HL-60 (cell line): Measurements from ENCODE around the gene FSIP1.

Experiments
- DNase-seq, 2 experiments: peaks; one replicate each; pipeline ENCODE4 v3.0.0-alpha.2; 2010 to 2020; ENCODE audit warnings: low read depth in 1 of 2, low spot score in 1 of 2
- H3K27ac ChIP-seq: fragments of 250-450 bp; sonication (Bioruptor Pico); replicated peaks from 2 replicates; pipeline ENCODE4 v1.5.1; 2020; ENCODE audit warnings: mild to moderate bottlenecking, moderate library complexity
- H3K27me3 ChIP-seq: fragments of 250-450 bp; sonication (Bioruptor Pico); 2 replicates; pipeline ENCODE4 v1.5.1; 2021; ENCODE audit warnings: mild to moderate bottlenecking, moderate library complexity; ENCODE audit not compliant: insufficient read depth, poor library complexity, severe bottlenecking
- H3K4me3 ChIP-seq: replicated peaks from 2 replicates; pipeline ENCODE4 v1.5.1; 2011; ENCODE audit warnings: mild to moderate bottlenecking, control low read depth, low read length; ENCODE audit not compliant: insufficient read depth
- GABPA ChIP-seq: IDR thresholded peaks from 2 replicates; pipeline ENCODE4 v1.6.1; 2012; ENCODE audit warnings: low read depth
- POLR2AphosphoS5 ChIP-seq: IDR thresholded peaks from 2 replicates; pipeline ENCODE4 v1.6.1; 2012; ENCODE audit warnings: low read depth
- SPI1 ChIP-seq: IDR thresholded peaks from 2 replicates; pipeline ENCODE4 v1.6.1; 2012; ENCODE audit warnings: low read depth, mild to moderate bottlenecking, borderline replicate concordance
- TF ChIP-seq, protein P1 (sequence below): IDR thresholded peaks from one replicate; pipeline ENCODE4 v1.5.1; 2011; ENCODE audit warnings: low read length, control low read depth, inconsistent platforms; ENCODE audit not compliant: insufficient read depth
- TF ChIP-seq, protein P2 (sequence below): IDR thresholded peaks from 2 replicates; pipeline ENCODE4 v1.6.1; 2012; ENCODE audit warnings: low read depth; ENCODE audit not compliant: insufficient replicate concordance

FSIP1 gene

DNA sequence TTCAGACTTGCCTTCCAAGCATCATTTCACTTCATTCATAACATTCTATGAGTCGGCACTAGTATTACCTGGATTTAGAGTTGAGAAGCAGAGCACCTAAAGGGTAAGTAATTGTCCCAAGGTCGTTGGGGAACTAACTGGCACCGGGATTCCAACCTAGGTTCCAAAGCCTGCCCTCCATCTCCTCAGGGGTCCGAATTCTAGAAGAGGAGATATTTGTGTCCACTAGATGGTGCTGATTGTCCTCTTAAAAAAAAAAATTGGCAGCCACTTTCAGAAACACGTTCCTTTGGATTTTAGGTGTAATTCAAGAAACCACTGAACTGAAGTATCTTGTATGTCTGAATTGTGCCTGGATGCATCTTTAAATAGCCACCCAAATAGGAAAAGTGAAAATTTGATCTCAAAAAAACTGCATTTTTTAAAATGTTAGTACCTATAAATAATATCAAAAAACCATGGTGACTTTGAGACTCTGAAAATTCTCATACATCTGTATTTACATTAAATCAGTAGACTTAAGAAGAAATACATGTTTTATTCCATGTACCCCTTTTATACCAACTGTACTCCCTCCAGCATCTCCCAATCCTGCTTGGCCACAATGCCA lies 3.9 kb upstream of the FSIP1 start:
- Histone ChIP-seq H3K27ac (no peak overlapping the region), H3K4me3 (no peak overlapping the region), H3K27me3 (no peaks in the 10 kb centered on the region)
- TF ChIP-seq, protein P1, sequence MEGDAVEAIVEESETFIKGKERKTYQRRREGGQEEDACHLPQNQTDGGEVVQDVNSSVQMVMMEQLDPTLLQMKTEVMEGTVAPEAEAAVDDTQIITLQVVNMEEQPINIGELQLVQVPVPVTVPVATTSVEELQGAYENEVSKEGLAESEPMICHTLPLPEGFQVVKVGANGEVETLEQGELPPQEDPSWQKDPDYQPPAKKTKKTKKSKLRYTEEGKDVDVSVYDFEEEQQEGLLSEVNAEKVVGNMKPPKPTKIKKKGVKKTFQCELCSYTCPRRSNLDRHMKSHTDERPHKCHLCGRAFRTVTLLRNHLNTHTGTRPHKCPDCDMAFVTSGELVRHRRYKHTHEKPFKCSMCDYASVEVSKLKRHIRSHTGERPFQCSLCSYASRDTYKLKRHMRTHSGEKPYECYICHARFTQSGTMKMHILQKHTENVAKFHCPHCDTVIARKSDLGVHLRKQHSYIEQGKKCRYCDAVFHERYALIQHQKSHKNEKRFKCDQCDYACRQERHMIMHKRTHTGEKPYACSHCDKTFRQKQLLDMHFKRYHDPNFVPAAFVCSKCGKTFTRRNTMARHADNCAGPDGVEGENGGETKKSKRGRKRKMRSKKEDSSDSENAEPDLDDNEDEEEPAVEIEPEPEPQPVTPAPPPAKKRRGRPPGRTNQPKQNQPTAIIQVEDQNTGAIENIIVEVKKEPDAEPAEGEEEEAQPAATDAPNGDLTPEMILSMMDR: peak; percentile 4
- TF ChIP-seq, protein P2, sequence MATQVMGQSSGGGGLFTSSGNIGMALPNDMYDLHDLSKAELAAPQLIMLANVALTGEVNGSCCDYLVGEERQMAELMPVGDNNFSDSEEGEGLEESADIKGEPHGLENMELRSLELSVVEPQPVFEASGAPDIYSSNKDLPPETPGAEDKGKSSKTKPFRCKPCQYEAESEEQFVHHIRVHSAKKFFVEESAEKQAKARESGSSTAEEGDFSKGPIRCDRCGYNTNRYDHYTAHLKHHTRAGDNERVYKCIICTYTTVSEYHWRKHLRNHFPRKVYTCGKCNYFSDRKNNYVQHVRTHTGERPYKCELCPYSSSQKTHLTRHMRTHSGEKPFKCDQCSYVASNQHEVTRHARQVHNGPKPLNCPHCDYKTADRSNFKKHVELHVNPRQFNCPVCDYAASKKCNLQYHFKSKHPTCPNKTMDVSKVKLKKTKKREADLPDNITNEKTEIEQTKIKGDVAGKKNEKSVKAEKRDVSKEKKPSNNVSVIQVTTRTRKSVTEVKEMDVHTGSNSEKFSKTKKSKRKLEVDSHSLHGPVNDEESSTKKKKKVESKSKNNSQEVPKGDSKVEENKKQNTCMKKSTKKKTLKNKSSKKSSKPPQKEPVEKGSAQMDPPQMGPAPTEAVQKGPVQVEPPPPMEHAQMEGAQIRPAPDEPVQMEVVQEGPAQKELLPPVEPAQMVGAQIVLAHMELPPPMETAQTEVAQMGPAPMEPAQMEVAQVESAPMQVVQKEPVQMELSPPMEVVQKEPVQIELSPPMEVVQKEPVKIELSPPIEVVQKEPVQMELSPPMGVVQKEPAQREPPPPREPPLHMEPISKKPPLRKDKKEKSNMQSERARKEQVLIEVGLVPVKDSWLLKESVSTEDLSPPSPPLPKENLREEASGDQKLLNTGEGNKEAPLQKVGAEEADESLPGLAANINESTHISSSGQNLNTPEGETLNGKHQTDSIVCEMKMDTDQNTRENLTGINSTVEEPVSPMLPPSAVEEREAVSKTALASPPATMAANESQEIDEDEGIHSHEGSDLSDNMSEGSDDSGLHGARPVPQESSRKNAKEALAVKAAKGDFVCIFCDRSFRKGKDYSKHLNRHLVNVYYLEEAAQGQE: no peak
- no peak for TF ChIP-seq SPI1
- peak in 1 of 2 experiments; percentile 26 for DNase-seq

DNA sequence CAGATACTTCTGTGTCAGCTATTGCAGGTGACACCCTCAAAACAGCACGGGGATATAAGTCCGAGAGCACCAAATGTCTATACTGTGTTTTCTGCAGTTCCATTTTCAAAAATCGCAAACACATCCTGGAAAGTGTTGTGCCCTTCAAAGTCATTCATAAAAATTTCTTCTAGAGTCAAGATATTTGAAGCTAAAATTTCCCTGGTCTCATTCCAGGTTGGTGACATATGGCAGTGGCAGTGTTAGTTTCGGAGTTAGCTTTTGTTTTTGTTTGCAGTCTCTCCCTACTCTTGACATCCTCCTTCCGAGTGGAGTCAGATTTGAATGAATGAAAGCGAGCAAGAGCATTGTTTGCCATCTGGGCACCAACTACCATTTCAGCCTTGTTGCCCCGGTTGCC lies 3.2 kb upstream of the FSIP1 start:
- Histone ChIP-seq H3K27ac (no peak overlapping the region), H3K4me3 (no peak overlapping the region), H3K27me3 (no peaks in the 10 kb centered on the region)
- TF ChIP-seq GABPA: no peak
- TF ChIP-seq POLR2AphosphoS5: no peak
- no peak for TF ChIP-seq SPI1
- TF ChIP-seq, protein P1: no peak
- TF ChIP-seq, protein P2: no peak
- DNase-seq: no peak

DNA sequence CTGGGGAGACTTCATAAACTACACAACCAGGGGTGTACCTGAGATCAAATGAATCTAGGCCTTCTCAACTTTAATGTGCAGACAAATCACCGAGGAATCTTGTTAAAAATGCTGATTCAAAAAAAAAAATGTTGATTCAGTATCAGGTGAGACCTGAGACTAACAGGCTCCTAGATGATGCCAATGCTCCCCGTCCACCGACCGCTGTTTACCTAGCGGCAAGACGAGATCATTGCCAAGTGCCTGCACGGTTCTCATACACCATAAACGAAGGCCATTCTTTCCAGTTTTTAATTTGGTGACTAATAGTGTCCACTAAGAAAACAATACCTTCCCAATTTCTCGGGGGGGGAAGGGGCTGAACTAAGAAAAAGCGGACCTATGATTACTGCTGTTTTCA lies 2.5 kb upstream of the FSIP1 start:
- H3K4me3 ChIP-seq: no peak overlapping the region
- H3K27ac ChIP-seq: no peak overlapping the region
- TF ChIP-seq SPI1: no peak
- TF ChIP-seq GABPA: no peak
- TF ChIP-seq, protein P1: no peak
- no peak for DNase-seq
- H3K27me3 ChIP-seq: no peaks in the 10 kb centered on the region

DNA sequence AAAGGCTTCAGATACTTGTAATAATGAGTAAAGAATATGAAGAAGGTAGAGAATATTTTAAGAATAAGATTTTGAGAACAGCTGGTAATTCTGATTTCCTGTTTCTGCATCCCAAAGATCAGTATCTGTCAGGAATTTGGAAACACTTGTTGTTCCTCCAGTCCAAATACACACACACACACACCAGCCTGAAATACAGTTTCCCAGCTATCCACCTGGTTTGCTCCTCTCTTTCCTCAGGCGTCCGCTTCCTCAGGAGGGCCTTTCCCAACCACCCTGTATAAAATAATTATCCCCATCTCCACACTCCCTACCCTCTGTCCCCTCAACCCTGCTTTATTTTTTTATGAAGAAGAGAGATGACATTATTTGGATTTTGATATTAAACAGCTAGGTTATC lies 2.0 kb upstream of the FSIP1 start:
- no peak overlapping the region for H3K4me3 ChIP-seq
- H3K27me3 ChIP-seq: no peaks in the 10 kb centered on the region
- TF ChIP-seq GABPA: no peak
- TF ChIP-seq, protein P2: no peak
- TF ChIP-seq SPI1: no peak
- TF ChIP-seq, protein P1: no peak
- TF ChIP-seq POLR2AphosphoS5: no peak
- no peak overlapping the region for H3K27ac ChIP-seq
- DNase-seq: no peak
